ENCODE results near the gene ERMP1.

ERMP1 gene

DNA sequence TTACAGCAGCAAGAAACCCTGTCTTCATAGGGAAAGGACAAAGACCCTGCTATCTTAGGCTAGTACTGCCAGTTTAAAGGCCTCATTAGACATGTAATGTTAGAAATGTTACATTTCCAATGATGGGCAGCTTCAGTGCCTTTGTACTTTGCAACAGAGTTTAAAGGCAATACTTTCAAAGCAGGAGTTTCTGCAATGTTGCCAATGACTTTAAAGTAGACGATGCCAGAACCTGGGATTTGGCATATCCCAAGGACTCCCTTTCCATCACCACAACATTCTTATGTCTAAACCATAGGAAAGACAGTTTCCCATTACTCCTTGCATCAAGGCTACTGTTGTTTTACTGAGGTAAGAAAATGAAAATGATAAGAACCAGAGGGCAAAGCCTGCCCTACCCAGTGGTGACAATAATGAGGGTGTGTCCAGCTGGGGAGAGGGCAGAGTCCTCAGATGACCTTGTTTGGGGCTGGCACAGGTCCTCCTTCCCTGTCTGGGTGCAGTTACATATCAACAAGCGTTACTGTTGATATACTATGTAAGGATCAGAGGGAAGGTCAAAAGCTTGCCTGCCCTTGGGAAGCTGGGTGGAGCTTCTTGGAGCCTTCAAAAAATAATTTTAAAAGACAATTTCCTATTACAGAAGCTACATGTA, 30.3 kb upstream of the ERMP1 start:
- Histone ChIP-seq H3K27me3 (no peaks in the 10 kb centered on the region), H3K4me1 (no peaks in the 10 kb centered on the region), H3K9me3 (no peaks in the 10 kb centered on the region), H3K27ac (no peak overlapping the region), H3K4me3 (no peak overlapping the region), H3K36me3 (no peaks in the 10 kb centered on the region)
- intact Hi-C loops (cut with DNase I; ENCODE audit: low total_unique reads), result no loop called here
- no peak for DNase-seq
- TF ChIP-seq, protein P1, sequence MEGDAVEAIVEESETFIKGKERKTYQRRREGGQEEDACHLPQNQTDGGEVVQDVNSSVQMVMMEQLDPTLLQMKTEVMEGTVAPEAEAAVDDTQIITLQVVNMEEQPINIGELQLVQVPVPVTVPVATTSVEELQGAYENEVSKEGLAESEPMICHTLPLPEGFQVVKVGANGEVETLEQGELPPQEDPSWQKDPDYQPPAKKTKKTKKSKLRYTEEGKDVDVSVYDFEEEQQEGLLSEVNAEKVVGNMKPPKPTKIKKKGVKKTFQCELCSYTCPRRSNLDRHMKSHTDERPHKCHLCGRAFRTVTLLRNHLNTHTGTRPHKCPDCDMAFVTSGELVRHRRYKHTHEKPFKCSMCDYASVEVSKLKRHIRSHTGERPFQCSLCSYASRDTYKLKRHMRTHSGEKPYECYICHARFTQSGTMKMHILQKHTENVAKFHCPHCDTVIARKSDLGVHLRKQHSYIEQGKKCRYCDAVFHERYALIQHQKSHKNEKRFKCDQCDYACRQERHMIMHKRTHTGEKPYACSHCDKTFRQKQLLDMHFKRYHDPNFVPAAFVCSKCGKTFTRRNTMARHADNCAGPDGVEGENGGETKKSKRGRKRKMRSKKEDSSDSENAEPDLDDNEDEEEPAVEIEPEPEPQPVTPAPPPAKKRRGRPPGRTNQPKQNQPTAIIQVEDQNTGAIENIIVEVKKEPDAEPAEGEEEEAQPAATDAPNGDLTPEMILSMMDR (IDR thresholded peaks at IDR 0.05), result no peak

DNA sequence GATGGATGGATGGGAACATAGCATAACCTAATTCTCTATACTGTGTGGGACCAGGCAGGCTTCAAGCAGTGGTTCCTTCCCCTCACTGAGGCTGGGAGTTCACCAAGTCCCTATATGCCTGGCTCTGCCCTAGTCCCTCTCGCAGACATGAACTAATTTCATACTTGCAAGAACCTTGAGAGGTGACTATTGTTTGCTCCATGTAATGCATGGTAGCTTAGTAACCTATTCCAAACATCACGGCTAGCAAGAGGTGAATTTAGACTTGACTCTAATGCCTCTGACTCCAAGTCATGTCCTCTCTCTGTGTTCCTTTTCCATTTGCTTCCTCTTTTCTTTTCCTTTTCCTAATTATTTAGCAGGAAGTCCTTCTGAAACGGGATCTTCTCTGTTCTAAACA, 25.9 kb upstream of the ERMP1 start:
- TF ChIP-seq, protein P1 (IDR thresholded peaks at IDR 0.05), result no peak
- intact Hi-C loops (cut with DNase I; ENCODE audit: low total_unique reads), result no loop called here
- H3K4me3 ChIP-seq, result no peak overlapping the region

DNA sequence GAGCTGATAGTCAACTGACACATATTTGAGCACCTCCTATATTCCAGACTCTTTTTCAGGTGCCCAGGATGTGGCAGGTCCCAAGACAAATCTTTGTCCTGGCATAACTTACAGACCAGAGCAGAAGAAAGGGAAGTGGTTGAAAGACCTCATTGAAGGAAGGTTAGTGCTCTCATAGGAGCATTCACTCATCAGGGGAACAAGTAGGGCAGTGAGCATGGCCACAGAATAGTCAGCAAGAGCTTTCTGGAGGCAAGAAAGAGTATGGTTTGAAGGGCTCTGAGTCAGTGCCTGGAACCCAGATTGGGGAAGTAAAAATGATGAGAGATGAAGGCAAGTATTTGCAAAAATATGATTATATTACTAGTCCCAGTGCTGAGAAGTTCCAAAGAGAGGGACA, 25.0 kb upstream of the ERMP1 start:
- H3K27me3 ChIP-seq, result no peaks in the 10 kb centered on the region
- no peak for DNase-seq
- H3K4me1 ChIP-seq, result no peaks in the 10 kb centered on the region
- H3K4me3 ChIP-seq, result no peak overlapping the region
- TF ChIP-seq, protein P1 (IDR thresholded peaks at IDR 0.05), result no peak
- peaks cover 0 to 7% (median 6%) of the 10 kb centered on the region in 3 donors for H3K36me3 ChIP-seq
- intact Hi-C loops (cut with DNase I; ENCODE audit: low total_unique reads), result no loop called here
- no peak overlapping the region for H3K27ac ChIP-seq
- H3K9me3 ChIP-seq, result no peaks in the 10 kb centered on the region

More for the DNA sequence above, 25.9 kb upstream of the ERMP1 start:
- peaks cover 0 to 7% (median 6%) of the 10 kb centered on the region in 3 donors for H3K36me3 ChIP-seq
- no peak for DNase-seq
- H3K9me3 ChIP-seq, result no peaks in the 10 kb centered on the region
- no peaks in the 10 kb centered on the region for H3K4me1 ChIP-seq
- no peaks in the 10 kb centered on the region for H3K27me3 ChIP-seq
- no peak overlapping the region for H3K27ac ChIP-seq

DNA sequence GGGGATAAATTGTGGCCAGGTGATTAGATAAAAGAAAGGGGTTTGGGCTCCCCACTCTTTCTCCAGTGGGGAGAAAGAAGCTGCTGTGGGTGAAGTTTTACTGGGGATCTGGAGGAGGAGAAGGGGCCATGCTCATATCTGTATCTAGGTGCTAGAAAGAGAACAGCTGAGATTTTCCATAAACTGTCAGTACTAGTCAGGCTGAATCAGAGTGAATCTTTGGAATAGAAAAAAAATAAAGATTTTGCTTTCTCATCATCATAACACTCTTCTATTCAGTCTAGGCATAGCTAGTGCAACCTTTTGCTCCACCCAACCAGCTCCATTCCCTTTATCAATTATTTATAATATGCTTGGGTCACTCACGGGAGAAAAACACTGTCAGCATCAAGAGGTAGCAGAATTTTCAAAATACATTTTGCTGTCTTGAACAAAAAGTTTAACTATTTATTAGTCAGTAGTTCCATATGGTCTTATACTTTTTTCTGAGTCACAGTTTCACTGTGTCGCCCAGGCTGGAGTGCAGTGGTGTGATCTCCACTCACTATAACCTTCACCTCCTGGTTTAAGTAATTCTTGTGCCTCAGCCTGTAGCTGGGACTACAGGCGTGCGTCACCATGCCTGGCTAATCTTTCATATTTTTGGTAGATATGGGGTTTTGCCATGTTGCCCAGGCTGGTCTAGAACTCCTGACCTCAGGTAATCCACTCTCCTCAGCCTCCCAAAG, 21.3 kb upstream of the ERMP1 start:
- H3K4me3 ChIP-seq, result no peak overlapping the region
- no peak for DNase-seq
- TF ChIP-seq, protein P1 (IDR thresholded peaks at IDR 0.05), result no peak
- intact Hi-C loops (cut with DNase I; ENCODE audit: low total_unique reads), result no loop called here
- peaks cover 0 to 7% (median 6%) of the 10 kb centered on the region in 3 donors for H3K36me3 ChIP-seq
- H3K9me3 ChIP-seq, result no peaks in the 10 kb centered on the region
- no peaks in the 10 kb centered on the region for H3K27me3 ChIP-seq
- H3K4me1 ChIP-seq, result no peaks in the 10 kb centered on the region
- H3K27ac ChIP-seq, result no peak overlapping the region

DNA sequence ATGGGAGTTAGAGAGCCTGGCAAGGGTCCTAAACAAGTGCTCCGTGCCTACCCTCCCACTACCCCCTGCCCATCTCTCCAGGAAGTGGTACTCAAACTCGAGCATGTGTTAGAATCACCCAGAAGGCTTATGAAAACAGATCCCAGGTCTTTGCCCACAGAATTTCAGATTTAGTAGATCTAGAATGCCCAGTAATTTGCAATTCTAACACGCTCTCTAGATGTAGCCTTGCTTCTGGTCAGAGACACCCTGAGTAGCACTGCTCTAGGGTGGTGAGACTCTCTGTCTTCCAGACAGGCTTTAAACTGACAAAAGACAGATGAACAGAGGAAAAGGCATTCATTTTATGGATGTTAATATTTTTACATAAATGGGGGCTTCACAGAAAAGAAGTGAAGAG, 20.7 kb upstream of the ERMP1 start:
- TF ChIP-seq, protein P1 (IDR thresholded peaks at IDR 0.05), result no peak
- no peaks in the 10 kb centered on the region for H3K9me3 ChIP-seq
- no peak overlapping the region for H3K4me3 ChIP-seq
- H3K27ac ChIP-seq, result no peak overlapping the region
- peaks cover 0 to 7% (median 6%) of the 10 kb centered on the region in 3 donors for H3K36me3 ChIP-seq
- no peaks in the 10 kb centered on the region for H3K4me1 ChIP-seq
- no peak for DNase-seq
- intact Hi-C loops (cut with DNase I; ENCODE audit: low total_unique reads), result no loop called here
- no peaks in the 10 kb centered on the region for H3K27me3 ChIP-seq
